ENCODE results near the gene TNPO2.

The TNPO2 gene

GRCh38 chr19:12763100-12763499 lies 39.4 kb upstream of the TNPO2 start (continued):
- TF ChIP-seq, protein P1, sequence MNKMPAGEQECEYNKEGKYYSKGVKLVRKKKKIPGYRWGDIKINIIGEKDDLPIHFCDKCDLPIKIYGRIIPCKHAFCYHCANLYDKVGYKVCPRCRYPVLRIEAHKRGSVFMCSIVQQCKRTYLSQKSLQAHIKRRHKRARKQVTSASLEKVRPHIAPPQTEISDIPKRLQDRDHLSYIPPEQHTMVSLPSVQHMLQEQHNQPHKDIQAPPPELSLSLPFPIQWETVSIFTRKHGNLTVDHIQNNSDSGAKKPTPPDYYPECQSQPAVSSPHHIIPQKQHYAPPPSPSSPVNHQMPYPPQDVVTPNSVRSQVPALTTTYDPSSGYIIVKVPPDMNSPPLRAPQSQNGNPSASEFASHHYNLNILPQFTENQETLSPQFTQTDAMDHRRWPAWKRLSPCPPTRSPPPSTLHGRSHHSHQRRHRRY (tag by site-specific recombination; IDR thresholded peaks at IDR 0.05) = no peak
- TF ChIP-seq ZNF623 (tag by site-specific recombination; IDR thresholded peaks at IDR 0.05) (no peak), ZNF362 (tag by site-specific recombination; IDR thresholded peaks at IDR 0.05) (no peak), ZNF777 (tag by site-specific recombination; IDR thresholded peaks at IDR 0.05; ENCODE audit: borderline replicate concordance) (no peak), KLF7 (tag by site-specific recombination; IDR thresholded peaks at IDR 0.05; ENCODE audit: borderline replicate concordance) (no peak), ZNF350 (tag by site-specific recombination; IDR thresholded peaks at IDR 0.05) (no peak), YY2 (tag by site-specific recombination; IDR thresholded peaks at IDR 0.05) (no peak), INSM2 (tag by site-specific recombination; IDR thresholded peaks at IDR 0.05) (no peak)
- TF ChIP-seq, protein P2, sequence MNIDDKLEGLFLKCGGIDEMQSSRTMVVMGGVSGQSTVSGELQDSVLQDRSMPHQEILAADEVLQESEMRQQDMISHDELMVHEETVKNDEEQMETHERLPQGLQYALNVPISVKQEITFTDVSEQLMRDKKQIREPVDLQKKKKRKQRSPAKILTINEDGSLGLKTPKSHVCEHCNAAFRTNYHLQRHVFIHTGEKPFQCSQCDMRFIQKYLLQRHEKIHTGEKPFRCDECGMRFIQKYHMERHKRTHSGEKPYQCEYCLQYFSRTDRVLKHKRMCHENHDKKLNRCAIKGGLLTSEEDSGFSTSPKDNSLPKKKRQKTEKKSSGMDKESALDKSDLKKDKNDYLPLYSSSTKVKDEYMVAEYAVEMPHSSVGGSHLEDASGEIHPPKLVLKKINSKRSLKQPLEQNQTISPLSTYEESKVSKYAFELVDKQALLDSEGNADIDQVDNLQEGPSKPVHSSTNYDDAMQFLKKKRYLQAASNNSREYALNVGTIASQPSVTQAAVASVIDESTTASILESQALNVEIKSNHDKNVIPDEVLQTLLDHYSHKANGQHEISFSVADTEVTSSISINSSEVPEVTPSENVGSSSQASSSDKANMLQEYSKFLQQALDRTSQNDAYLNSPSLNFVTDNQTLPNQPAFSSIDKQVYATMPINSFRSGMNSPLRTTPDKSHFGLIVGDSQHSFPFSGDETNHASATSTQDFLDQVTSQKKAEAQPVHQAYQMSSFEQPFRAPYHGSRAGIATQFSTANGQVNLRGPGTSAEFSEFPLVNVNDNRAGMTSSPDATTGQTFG (tag by site-specific recombination; IDR thresholded peaks at IDR 0.05; ENCODE audit: borderline replicate concordance) = no peak
- TF ChIP-seq, protein P3, sequence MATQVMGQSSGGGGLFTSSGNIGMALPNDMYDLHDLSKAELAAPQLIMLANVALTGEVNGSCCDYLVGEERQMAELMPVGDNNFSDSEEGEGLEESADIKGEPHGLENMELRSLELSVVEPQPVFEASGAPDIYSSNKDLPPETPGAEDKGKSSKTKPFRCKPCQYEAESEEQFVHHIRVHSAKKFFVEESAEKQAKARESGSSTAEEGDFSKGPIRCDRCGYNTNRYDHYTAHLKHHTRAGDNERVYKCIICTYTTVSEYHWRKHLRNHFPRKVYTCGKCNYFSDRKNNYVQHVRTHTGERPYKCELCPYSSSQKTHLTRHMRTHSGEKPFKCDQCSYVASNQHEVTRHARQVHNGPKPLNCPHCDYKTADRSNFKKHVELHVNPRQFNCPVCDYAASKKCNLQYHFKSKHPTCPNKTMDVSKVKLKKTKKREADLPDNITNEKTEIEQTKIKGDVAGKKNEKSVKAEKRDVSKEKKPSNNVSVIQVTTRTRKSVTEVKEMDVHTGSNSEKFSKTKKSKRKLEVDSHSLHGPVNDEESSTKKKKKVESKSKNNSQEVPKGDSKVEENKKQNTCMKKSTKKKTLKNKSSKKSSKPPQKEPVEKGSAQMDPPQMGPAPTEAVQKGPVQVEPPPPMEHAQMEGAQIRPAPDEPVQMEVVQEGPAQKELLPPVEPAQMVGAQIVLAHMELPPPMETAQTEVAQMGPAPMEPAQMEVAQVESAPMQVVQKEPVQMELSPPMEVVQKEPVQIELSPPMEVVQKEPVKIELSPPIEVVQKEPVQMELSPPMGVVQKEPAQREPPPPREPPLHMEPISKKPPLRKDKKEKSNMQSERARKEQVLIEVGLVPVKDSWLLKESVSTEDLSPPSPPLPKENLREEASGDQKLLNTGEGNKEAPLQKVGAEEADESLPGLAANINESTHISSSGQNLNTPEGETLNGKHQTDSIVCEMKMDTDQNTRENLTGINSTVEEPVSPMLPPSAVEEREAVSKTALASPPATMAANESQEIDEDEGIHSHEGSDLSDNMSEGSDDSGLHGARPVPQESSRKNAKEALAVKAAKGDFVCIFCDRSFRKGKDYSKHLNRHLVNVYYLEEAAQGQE (tag by site-specific recombination; IDR thresholded peaks at IDR 0.05) = no peak
- TF ChIP-seq, protein P4, sequence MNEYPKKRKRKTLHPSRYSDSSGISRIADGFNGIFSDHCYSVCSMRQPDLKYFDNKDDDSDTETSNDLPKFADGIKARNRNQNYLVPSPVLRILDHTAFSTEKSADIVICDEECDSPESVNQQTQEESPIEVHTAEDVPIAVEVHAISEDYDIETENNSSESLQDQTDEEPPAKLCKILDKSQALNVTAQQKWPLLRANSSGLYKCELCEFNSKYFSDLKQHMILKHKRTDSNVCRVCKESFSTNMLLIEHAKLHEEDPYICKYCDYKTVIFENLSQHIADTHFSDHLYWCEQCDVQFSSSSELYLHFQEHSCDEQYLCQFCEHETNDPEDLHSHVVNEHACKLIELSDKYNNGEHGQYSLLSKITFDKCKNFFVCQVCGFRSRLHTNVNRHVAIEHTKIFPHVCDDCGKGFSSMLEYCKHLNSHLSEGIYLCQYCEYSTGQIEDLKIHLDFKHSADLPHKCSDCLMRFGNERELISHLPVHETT (tag by site-specific recombination; IDR thresholded peaks at IDR 0.05) = no peak

DNA sequence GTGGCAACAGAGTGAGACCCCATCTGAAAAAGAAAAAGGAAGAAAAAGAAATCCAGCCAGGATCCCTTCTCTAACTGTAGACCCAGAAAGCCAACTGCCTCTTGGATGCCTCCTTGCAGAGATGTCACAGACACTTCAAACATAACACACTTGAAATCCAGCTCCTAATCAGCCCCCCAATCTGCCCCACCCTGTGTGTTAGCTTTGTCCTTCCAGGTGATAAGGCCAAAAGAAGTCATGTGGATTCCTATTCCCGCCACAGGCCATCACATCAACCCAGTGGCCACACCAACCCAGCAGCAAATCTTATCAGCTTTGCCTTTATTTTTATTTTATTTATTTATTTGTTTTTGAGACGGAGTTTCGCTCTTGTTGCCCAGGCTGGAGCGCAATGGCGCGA lies 36.0 kb upstream of the TNPO2 start:
- Histone ChIP-seq H3K27ac (ENCODE audit: extremely low read depth, low read depth, low read length) (no peak overlapping the region), H3K9me3 (ENCODE audit: control insufficient read depth, insufficient read depth, low read depth, low read length) (no peaks in the 10 kb centered on the region), H3K4me3 (ENCODE audit: low read depth, low read length) (no peak overlapping the region), H3K36me3 (ENCODE audit: control insufficient read depth in 2 of 2, insufficient read depth in 1 of 2, low read length in 2 of 2) (peaks cover 0 to 12% of the 10 kb centered on the region in 2 experiments; a peak in 2 of 3 replicates), H3K4me1 (ENCODE audit: control insufficient read depth, insufficient read depth, low read length) (no peaks in the 10 kb centered on the region)
- ChIA-PET CTCF (interaction anchor here (0.6 to 14.1 kb wide), 24 partner anchors 8 to 436 kb away, joined by 3 to 386 read pairs (median 4); partner anchors contain the start of genes BEST2, GET3, HOOK2 and JUNB), POLR2A (interaction anchor here (0.6 to 1.9 kb wide), 4 partner anchors 23 to 181 kb away, joined by 3 to 18 read pairs (median 4); partner anchors contain the start of genes GET3 and JUNB)
- TF ChIP-seq ZFHX2 (tag by site-specific recombination; conservative IDR thresholded peaks at IDR 0.05) (no peak), ZNF707 (tag by site-specific recombination; IDR thresholded peaks at IDR 0.05) (no peak)
- TF ChIP-seq, protein P5, sequence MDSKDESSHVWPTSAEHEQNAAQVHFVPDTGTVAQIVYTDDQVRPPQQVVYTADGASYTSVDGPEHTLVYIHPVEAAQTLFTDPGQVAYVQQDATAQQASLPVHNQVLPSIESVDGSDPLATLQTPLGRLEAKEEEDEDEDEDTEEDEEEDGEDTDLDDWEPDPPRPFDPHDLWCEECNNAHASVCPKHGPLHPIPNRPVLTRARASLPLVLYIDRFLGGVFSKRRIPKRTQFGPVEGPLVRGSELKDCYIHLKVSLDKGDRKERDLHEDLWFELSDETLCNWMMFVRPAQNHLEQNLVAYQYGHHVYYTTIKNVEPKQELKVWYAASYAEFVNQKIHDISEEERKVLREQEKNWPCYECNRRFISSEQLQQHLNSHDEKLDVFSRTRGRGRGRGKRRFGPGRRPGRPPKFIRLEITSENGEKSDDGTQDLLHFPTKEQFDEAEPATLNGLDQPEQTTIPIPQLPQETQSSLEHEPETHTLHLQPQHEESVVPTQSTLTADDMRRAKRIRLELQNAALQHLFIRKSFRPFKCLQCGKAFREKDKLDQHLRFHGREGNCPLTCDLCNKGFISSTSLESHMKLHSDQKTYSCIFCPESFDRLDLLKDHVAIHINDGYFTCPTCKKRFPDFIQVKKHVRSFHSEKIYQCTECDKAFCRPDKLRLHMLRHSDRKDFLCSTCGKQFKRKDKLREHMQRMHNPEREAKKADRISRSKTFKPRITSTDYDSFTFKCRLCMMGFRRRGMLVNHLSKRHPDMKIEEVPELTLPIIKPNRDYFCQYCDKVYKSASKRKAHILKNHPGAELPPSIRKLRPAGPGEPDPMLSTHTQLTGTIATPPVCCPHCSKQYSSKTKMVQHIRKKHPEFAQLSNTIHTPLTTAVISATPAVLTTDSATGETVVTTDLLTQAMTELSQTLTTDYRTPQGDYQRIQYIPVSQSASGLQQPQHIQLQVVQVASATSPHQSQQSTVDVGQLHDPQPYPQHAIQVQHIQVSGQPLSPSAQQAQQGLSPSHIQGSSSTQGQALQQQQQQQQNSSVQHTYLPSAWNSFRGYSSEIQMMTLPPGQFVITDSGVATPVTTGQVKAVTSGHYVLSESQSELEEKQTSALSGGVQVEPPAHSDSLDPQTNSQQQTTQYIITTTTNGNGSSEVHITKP (tag by site-specific recombination; IDR thresholded peaks at IDR 0.05) = 0 out of 2 replicates have a peak, but pooled peaks have one; percentile 13
